GM23338 (cell line): ENCODE results near the gene BUB1. TPM values are rescaled to one million over a fixed set of nuclear protein-coding genes. Genes with fewer than 3 reads are reported as not detected.

Experiments used
- ATAC-seq: fragments of 200-7000 bp; cut with Tn5 transposase; 3 replicates; pipeline ENCODE4 v1.9.1; 2020
- DNase-seq: peaks from one replicate; pipeline ENCODE4 v3.0.0-alpha.2; 2015; ENCODE audit warnings: low spot score
- H2AFZ ChIP-seq: fragments of 200-600 bp; sonication (generic); 2 replicates; pipeline ENCODE4 v1.8.0; 2016; ENCODE audit warnings: antibody characterized with exemption, mild to moderate bottlenecking, moderate library complexity
- H3F3A ChIP-seq: fragments of 200-600 bp; sonication (generic); replicated peaks from 2 replicates; pipeline ENCODE4 v1.8.0; 2017; ENCODE audit warnings: antibody characterized with exemption, mixed run types, low read depth
- H3K27ac ChIP-seq: fragments of 200-600 bp; sonication (generic); 2 replicates; pipeline ENCODE4 v1.6.1; 2016; ENCODE audit warnings: low read depth
- H3K27me3 ChIP-seq: fragments of 200-600 bp; sonication (generic); 2 replicates; pipeline ENCODE4 v1.8.0; 2016; ENCODE audit warnings: mild to moderate bottlenecking, mixed run types, moderate library complexity; ENCODE audit not compliant: insufficient read depth
- H3K36me3 ChIP-seq: fragments of 200-600 bp; sonication (generic); 2 replicates; pipeline ENCODE4 v1.8.0; 2016; ENCODE audit warnings: mild to moderate bottlenecking; ENCODE audit not compliant: insufficient read depth
- H3K4me1 ChIP-seq: fragments of 200-600 bp; sonication (generic); 2 replicates; pipeline ENCODE4 v1.8.0; 2016; ENCODE audit warnings: mild to moderate bottlenecking, moderate library complexity; ENCODE audit not compliant: insufficient read depth
- H3K4me2 ChIP-seq: fragments of 200-600 bp; sonication (generic); 2 replicates; pipeline ENCODE4 v1.7.1; 2017; ENCODE audit warnings: mixed run types
- H3K4me3 ChIP-seq: fragments of 200-600 bp; sonication (generic); 2 replicates; pipeline ENCODE4 v1.6.1; 2016; ENCODE audit warnings: mixed run types
- H3K79me2 ChIP-seq: fragments of 200-600 bp; sonication (generic); replicated peaks from 2 replicates; pipeline ENCODE4 v1.8.0; 2017; ENCODE audit warnings: mild to moderate bottlenecking; ENCODE audit not compliant: insufficient read depth
- H3K9me2 ChIP-seq: fragments of 200-600 bp; sonication (generic); 2 replicates; pipeline ENCODE4 v1.8.0; 2017; ENCODE audit not compliant: insufficient read depth
- H4K20me1 ChIP-seq: fragments of 200-600 bp; sonication (generic); replicated peaks from 2 replicates; pipeline ENCODE4 v1.8.0; 2017; ENCODE audit warnings: mild to moderate bottlenecking; ENCODE audit not compliant: insufficient read depth
- H3K27ac Mint-ChIP-seq: 2 replicates; pipeline ENCODE4 v1.8.0; 2020; ENCODE audit warnings: inconsistent platforms, mild to moderate bottlenecking, moderate library complexity, mixed read lengths
- H3K27me3 Mint-ChIP-seq: 3 replicates; pipeline ENCODE4 v1.8.0; 2022; ENCODE audit warnings: low read depth, mild to moderate bottlenecking, moderate library complexity, mixed read lengths, inconsistent platforms; ENCODE audit not compliant: insufficient read depth, poor library complexity
- H3K36me3 Mint-ChIP-seq: 3 replicates; pipeline ENCODE4 v1.8.0; 2021; ENCODE audit warnings: low read depth, mild to moderate bottlenecking, inconsistent platforms, moderate library complexity, mixed read lengths
- H3K4me1 Mint-ChIP-seq: 3 replicates; pipeline ENCODE4 v1.8.0; 2020; ENCODE audit warnings: mild to moderate bottlenecking, inconsistent platforms, mixed read lengths
- H3K4me3 Mint-ChIP-seq: 3 replicates; pipeline ENCODE4 v1.8.0; 2021; ENCODE audit warnings: moderate library complexity, mild to moderate bottlenecking, inconsistent platforms, mixed read lengths
- H3K9me3 Mint-ChIP-seq: 3 replicates; pipeline ENCODE4 v1.8.0; 2020; ENCODE audit warnings: moderate library complexity, mild to moderate bottlenecking, inconsistent platforms, mixed read lengths
- CREB1 ChIP-seq: fragments of 250-450 bp; sonication (Bioruptor Pico); IDR thresholded peaks from 2 replicates; pipeline ENCODE4 v1.5.0; 2020; ENCODE audit warnings: low read depth, mild to moderate bottlenecking, moderate library complexity
- ETS1 ChIP-seq: IDR thresholded peaks from 2 replicates; pipeline ENCODE4 v1.6.1; 2016; ENCODE audit warnings: antibody characterized with exemption
- JUNB ChIP-seq: IDR thresholded peaks from one replicate; pipeline ENCODE4 v1.6.1; 2016; ENCODE audit warnings: antibody characterized with exemption; ENCODE audit not compliant: unreplicated experiment
- NANOG ChIP-seq: IDR thresholded peaks from 2 replicates; pipeline ENCODE4 v1.6.1; 2016; ENCODE audit warnings: antibody characterized with exemption, borderline replicate concordance
- REST ChIP-seq: IDR thresholded peaks from one replicate; pipeline ENCODE4 v1.6.1; 2018; ENCODE audit warnings: antibody characterized with exemption; ENCODE audit not compliant: unreplicated experiment
- ZNF114 ChIP-seq: fragments of 250-450 bp; sonication (Bioruptor Pico); IDR thresholded peaks from 2 replicates; pipeline ENCODE4 v1.5.0; 2020; ENCODE audit warnings: mild to moderate bottlenecking, moderate library complexity
- ZNF331 ChIP-seq: fragments of 250-450 bp; sonication (Bioruptor Pico); IDR thresholded peaks from 2 replicates; pipeline ENCODE4 v1.5.0; 2020; ENCODE audit warnings: low read depth, mild to moderate bottlenecking, moderate library complexity
- ZNF462 ChIP-seq: fragments of 250-450 bp; sonication (Bioruptor Pico); IDR thresholded peaks from 2 replicates; pipeline ENCODE4 v1.5.0; 2020; ENCODE audit warnings: mild to moderate bottlenecking, moderate library complexity
- polyA plus RNA-seq: library from polyadenylated mRNA; unstranded; fragments of >200 nt; fragmentation: Nextera tagmentation; extraction: Ambion mirVana; gene quantifications from 2 replicates; pipeline ENCODE4 v1.2.1, GENCODE V29; 2016
- total RNA-seq: library from RNA; depleted of rRNA; stranded (reverse); fragments of >200 nt; shearing (Covaris generic); gene quantifications from 2 replicates; pipeline ENCODE4 v1.2.3, GENCODE V29; 2014

BUB1 gene
- total and polyA plus RNA-seq, 2 experiments from 2014 or later: 59.4 to 184 TPM

- no peak for TF ChIP-seq ETS1
- TF ChIP-seq ZNF114: no peak
- no peak for TF ChIP-seq ZNF462 (CRISPR knock-in tag)
- TF ChIP-seq ZNF331 (CRISPR knock-in tag): no peak
Observed at GRCh38 chr2:110726285-110726684, 48.4 kb upstream of the BUB1 start (continued).

GRCh38 chr2:110725859-110726258 lies 48.0 kb upstream of the BUB1 start:
- Mint-ChIP-seq H3K27ac (no peak overlapping the region), H3K4me1 (peaks cover 26% of the 10 kb centered on the region), H3K4me3 (no peak overlapping the region), H3K36me3 (no peaks in the 10 kb centered on the region; the same call in 2 of the 3 replicates), H3K9me3 (peaks cover 5% of the 10 kb centered on the region; the same call in 2 of the 3 replicates), H3K27me3 (peaks cover 8% of the 10 kb centered on the region)
- DNase-seq: no peak
- Histone ChIP-seq H3K4me3 (no peak overlapping the region), H3K4me1 (peaks cover 18% of the 10 kb centered on the region), H3K27me3 (no peaks in the 10 kb centered on the region), H3K27ac (no peak overlapping the region), H2AFZ (peak overlapping the region; percentile 18; the same call in 1 of the 2 replicates), H3F3A (no peaks in the 10 kb centered on the region), H3K4me2 (no peak overlapping the region), H3K79me2 (no peaks in the 10 kb centered on the region), H3K9me2 (peaks cover 8% of the 10 kb centered on the region; the same call in 1 of the 2 replicates), H3K36me3 (no peaks in the 10 kb centered on the region; the same call in 1 of the 2 replicates), H4K20me1 (no peaks in the 10 kb centered on the region)
- no peak for ATAC-seq
- TF ChIP-seq CREB1 (no peak), ZNF114 (no peak), NANOG (no peak), JUNB (no peak), ETS1 (no peak), REST (no peak)
